ENCODE results near the gene WWC1.

GRCh38 chr5:168275940-168276339 lies 15.5 kb upstream of the WWC1 start:
- TF ChIP-seq CTCF (IDR thresholded peaks at IDR 0.05) (no peak), POLR2A (IDR thresholded peaks at IDR 0.05) (no peak)

Data from body of pancreas (tissue), 4 donors.